Mesothelial cell of epicardium (in vitro differentiated cells): ENCODE measurements around the gene LYG1. TPM values are rescaled to one million over a fixed set of nuclear protein-coding genes. Genes with fewer than 3 reads are reported as not detected.
"Not testable (repeated sequence)": the region's sequence is repeated elsewhere in the genome, so short reads cannot be mapped to it uniquely, and the experiment has no call there.

Experiments used
- DNase-seq, 2 experiments: peaks; one replicate each; pipeline ENCODE4 v3.0.0; 2021; ENCODE audit warnings: low spot score in 2 of 2; ENCODE audit not compliant: unreplicated experiment in 2 of 2
- H3K27ac Mint-ChIP-seq: 2 replicates; pipeline ENCODE4 v1.8.0; 2021; ENCODE audit warnings: mixed read lengths
- H3K27me3 Mint-ChIP-seq: 2 replicates; pipeline ENCODE4 v1.8.0; 2021; ENCODE audit warnings: low read depth, mixed read lengths
- H3K36me3 Mint-ChIP-seq: 2 replicates; pipeline ENCODE4 v1.8.0; 2021; ENCODE audit warnings: mixed read lengths
- H3K4me1 Mint-ChIP-seq: 2 replicates; pipeline ENCODE4 v1.8.0; 2021; ENCODE audit warnings: mixed read lengths
- H3K4me3 Mint-ChIP-seq: 2 replicates; pipeline ENCODE4 v1.8.0; 2021; ENCODE audit warnings: mild to moderate bottlenecking, moderate library complexity, mixed read lengths
- H3K9me3 Mint-ChIP-seq: 2 replicates; pipeline ENCODE4 v1.8.0; 2021; ENCODE audit warnings: mixed read lengths
- CTCF ChIP-seq: fragments of 200-600 bp; sonication (generic); IDR thresholded peaks from one replicate; pipeline ENCODE4 v1.5.0; 2021; ENCODE audit warnings: antibody characterized with exemption; ENCODE audit not compliant: unreplicated experiment
- total RNA-seq: library from RNA; stranded (reverse); gene quantifications from 3 replicates; pipeline ENCODE4 v1.2.1, GENCODE V29; 2021

Gene LYG1
- 1.9 to 2.2 TPM (median 2.1 TPM) in 3 replicates for total RNA-seq

- H3K27me3 Mint-ChIP-seq, H3K4me1 Mint-ChIP-seq, H3K9me3 Mint-ChIP-seq, H3K4me3 Mint-ChIP-seq, H3K36me3 Mint-ChIP-seq, H3K27ac Mint-ChIP-seq, DNase-seq: not testable (repeated sequence)
Measured at GRCh38 chr2:99301097-99301496, at the start of gene LYG1. TSS of gene LYG1 (minus strand) at chr2:99301197. CDS start at chr2:99295670, 5,527 bp downstream.

GRCh38 chr2:99350194-99350593 is 49.2 kb upstream of the LYG1 start:
- Mint-ChIP-seq H3K27me3 (no peaks in the 10 kb centered on the region), H3K4me3 (no peak overlapping the region), H3K27ac (no peak overlapping the region), H3K4me1 (no peaks in the 10 kb centered on the region), H3K9me3 (no peaks in the 10 kb centered on the region), H3K36me3 (no peaks in the 10 kb centered on the region)
- TF ChIP-seq CTCF = no peak
- no peak for DNase-seq

- H3K36me3 Mint-ChIP-seq = peaks cover 1% of the 10 kb centered on the region
- no peaks in the 10 kb centered on the region for H3K27me3 Mint-ChIP-seq
- TF ChIP-seq CTCF = no peak
- no peaks in the 10 kb centered on the region for H3K4me1 Mint-ChIP-seq
- no peak for DNase-seq
- no peak overlapping the region for H3K27ac Mint-ChIP-seq
- H3K9me3 Mint-ChIP-seq = no peaks in the 10 kb centered on the region
- no peak overlapping the region for H3K4me3 Mint-ChIP-seq
Measured at GRCh38 chr2:99348173-99348572, 47.2 kb upstream of the LYG1 start.

GRCh38 chr2:99346218-99346617 is 45.2 kb upstream of the LYG1 start:
- H3K4me3 Mint-ChIP-seq = no peak overlapping the region
- H3K27ac Mint-ChIP-seq = no peak overlapping the region
- no peak for TF ChIP-seq CTCF
- H3K9me3 Mint-ChIP-seq = no peaks in the 10 kb centered on the region
- no peak for DNase-seq
- no peaks in the 10 kb centered on the region for H3K4me1 Mint-ChIP-seq
- H3K27me3 Mint-ChIP-seq = no peaks in the 10 kb centered on the region
- H3K36me3 Mint-ChIP-seq = peaks cover 3% of the 10 kb centered on the region

- not testable (repeated sequence) for H3K27me3 Mint-ChIP-seq, H3K27ac Mint-ChIP-seq, H3K4me1 Mint-ChIP-seq, DNase-seq, H3K9me3 Mint-ChIP-seq, H3K36me3 Mint-ChIP-seq, H3K4me3 Mint-ChIP-seq
Measured at GRCh38 chr2:99345446-99345845, 44.4 kb upstream of the LYG1 start.

- no peak for DNase-seq
- Mint-ChIP-seq H3K36me3 (peaks cover 3% of the 10 kb centered on the region), H3K27me3 (no peaks in the 10 kb centered on the region), H3K4me1 (peaks cover 9% of the 10 kb centered on the region), H3K9me3 (no peaks in the 10 kb centered on the region), H3K27ac (no peak overlapping the region), H3K4me3 (no peak overlapping the region)
- no peak for TF ChIP-seq CTCF
Measured at GRCh38 chr2:99342536-99342935, 41.5 kb upstream of the LYG1 start.

GRCh38 chr2:99340669-99341236 is 39.8 kb upstream of the LYG1 start:
- Mint-ChIP-seq H3K9me3 (no peaks in the 10 kb centered on the region), H3K4me3 (no peak overlapping the region), H3K4me1 (peaks cover 10% of the 10 kb centered on the region), H3K36me3 (peaks cover 3% of the 10 kb centered on the region), H3K27ac (no peak overlapping the region), H3K27me3 (no peaks in the 10 kb centered on the region)
- DNase-seq = no peak
- TF ChIP-seq CTCF = no peak
